GM18498 (cell line): ENCODE results near the gene MUCL3.
"Not testable (repeated sequence)": the region's sequence is repeated elsewhere in the genome, so short reads cannot be mapped to it uniquely, and the experiment has no call there.

ENCODE experiments used
- ATAC-seq: cut with Tn5 transposase; IDR thresholded peaks from one replicate; pipeline ENCODE4 v1.9.1; 2021; ENCODE audit warnings: mild to moderate bottlenecking, moderate library complexity; ENCODE audit not compliant: unreplicated experiment

The MUCL3 gene

DNA sequence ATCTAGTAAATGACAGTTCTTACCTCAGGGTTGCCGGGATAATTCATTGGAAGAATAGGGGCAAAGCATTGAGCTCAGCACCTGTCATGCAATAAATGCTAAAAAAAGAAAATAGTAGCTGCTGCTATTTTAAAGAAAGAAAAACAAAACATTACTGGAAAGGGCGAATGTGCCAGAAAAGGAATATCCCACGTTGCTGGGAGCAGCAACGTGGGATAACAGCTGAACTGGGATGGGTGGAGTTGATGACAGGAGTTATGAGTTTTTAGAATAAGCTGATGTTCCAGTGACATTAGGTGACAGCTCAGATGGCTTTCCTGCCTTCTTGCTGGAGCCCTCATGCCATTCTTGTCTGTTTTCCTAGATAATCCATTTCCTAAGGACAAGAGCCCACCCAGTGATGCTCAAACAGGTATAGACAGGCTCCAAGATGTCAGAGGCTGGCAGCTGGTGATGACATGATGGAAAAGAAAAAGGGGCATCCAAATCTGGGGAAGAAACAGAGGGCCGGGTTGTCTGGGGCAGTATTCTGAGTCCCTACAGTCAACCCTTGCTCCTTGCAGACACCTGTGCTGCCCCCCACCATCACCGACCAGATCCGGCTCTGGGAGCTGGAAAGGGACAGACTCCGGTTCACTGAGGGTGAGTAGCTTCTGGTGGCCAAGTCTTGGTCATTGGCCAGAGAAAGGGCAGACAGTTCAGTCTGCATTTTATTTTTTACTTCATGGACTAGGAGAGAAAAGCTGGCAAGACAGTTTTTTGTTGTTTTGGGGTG lies 27.8 kb upstream of the MUCL3 start:
- ATAC-seq: no peak

DNA sequence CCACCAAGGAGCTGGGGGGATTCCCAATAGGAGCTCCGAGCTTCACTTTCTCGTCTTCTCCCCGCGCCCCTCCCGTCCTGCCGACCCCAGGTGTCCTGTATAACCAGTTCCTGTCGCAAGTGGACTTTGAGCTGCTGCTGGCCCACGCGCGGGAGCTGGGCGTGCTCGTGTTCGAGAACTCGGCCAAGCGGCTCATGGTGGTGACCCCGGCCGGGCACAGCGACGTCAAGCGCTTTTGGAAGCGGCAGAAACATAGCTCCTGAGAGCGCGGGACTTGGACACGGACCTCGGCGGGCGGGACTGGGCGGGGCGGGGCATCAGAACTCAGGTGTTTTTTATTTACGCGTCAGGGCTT lies 27.1 kb upstream of the MUCL3 start:
- ATAC-seq: peak; percentile 17

DNA sequence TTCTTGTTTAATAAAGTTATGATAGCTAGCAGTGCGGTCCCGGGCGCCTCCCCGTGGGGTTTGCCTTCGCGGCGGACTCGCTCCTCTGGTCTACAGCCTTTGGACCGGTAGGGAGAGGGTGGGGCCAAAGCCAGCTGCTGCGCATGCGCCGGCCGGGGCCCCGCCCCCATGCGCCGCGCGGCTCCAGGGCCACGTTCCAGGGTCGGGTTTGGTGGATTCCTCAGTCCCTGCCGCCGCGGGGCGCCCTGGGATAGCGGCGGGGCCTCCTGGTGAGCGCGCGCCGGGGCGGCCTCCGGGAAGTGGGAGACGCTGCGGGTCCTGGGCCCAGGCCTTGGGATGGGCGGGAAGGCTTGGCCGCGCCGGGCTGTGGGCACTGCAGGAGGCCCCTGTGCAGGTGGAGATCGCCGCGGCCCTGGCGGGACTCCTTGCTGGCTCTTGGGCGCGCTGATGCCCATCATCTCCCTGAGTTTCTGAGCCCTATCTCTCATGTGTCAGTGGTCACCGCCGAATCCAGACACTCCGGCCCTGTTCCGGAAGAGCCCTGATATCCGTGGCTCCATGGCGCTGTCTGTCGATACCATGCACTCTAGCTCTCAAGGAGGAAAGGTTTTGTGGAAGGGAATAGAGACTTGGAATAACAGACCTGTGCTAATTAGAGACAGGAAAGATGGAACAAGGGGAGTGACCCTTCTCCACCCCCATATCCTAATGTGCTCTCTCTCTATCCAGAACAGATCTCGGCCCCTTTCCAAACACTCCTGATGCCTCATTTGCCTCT lies 26.5 kb upstream of the MUCL3 start, which contains the start of gene VARS2:
Gene VARS2 (plus strand): TSS at position 163 of the 778 bp plus-strand sequence. CDS start 599 bp downstream, at position 762.
- ATAC-seq: peak; percentile 87

DNA sequence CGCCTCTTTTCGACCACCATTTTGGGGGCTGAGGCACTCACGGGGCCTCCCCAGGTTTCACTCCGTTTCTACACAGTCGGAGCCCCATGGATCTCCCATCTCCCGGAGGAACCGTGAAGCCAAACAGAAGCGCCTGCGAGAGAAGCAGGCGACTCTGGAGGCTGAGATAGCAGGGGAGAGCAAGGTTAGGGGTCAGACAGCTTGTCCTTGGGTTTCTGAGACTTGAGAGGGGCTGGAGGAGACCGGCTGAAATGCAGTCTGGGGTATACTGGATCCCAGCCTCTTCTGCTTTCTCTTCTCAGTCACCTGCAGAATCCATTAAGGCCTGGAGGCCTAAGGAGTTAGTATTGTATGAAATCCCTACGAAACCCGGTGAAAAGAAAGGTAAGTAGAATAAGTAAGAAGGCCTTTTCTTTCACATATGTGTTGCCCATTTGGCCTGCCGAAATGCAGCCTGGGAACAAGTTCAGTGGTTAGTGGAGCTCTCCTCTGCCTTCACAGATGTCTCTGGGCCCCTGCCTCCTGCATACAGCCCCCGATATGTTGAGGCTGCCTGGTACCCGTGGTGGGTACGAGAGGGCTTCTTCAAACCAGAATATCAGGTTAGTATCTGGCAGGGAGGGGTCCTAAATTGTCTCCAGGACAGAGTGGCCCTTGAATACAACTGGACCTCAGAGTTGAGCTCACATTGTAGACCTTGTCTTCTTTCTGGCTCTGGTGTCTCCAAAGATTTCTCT lies 25.8 kb upstream of the MUCL3 start:
- ATAC-seq: no peak

DNA sequence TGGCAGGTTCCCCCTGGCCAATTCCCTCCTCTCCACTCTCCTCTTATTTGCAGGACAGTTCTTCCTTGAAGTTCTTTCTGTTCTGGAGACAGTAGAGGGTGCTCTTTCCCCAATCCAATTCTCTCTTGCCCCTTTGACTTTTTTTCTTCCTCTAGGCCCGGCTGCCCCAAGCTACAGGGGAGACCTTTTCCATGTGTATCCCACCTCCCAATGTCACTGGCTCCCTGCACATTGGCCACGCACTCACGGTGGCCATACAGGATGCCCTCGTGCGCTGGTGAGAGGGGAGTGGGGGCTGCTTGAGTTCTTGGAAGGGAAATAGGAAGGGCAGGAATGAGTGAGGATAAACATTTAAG lies 25.2 kb upstream of the MUCL3 start:
- no peak for ATAC-seq

DNA sequence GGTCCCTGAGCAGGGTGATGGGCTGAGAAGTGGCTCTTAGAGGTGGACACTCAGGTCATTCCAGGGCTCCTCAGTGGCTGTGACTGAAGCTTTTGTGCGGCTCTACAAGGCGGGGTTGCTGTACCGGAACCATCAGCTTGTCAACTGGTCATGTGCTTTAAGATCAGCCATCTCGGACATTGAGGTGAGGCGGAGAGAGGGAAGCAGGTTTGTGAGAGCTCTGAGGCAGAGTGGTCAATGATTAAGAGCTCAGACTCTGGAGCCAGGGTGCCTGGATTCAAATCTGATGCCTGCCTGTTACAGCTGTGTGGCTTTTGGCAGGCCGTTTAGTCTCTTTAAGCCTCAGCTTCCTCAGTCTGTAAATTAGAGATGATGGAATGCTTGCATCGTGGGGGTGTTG lies 23.7 kb upstream of the MUCL3 start:
- ATAC-seq: no peak

DNA sequence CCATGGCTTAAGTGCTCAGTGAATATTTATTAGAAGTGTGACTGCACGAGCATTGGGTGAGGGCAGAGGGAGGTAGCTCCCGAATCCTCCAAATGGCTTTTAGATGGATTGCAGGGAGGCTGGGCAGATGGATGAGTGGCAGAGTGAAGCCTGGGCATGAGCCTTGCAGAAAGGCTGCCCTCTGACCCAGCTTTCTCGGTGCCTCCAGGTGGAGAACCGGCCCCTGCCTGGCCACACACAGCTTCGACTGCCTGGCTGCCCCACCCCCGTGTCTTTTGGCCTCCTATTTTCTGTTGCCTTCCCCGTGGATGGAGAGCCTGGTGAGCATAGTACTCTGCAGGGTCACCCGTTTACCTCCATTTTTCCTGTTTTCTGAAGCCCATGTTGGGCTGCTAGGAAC lies 23.3 kb upstream of the MUCL3 start:
- no peak for ATAC-seq

DNA sequence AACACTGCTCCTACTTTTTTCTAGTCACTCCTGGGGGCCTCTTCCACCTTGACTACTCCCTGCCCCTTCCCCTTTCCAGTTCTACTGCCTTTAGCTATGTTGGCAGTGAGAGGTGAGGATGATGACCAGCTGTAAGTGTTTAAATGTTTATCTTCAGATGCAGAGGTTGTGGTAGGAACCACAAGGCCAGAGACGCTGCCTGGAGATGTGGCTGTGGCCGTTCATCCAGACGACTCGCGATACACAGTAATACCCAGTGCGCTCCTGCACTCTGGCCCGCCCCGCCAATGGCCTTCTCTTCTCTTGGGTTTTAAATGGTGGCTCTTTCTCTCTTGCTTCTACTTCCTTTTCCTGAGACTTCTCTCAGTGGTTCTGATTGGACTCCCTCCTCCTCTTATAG lies 22.1 kb upstream of the MUCL3 start:
- ATAC-seq: no peak

DNA sequence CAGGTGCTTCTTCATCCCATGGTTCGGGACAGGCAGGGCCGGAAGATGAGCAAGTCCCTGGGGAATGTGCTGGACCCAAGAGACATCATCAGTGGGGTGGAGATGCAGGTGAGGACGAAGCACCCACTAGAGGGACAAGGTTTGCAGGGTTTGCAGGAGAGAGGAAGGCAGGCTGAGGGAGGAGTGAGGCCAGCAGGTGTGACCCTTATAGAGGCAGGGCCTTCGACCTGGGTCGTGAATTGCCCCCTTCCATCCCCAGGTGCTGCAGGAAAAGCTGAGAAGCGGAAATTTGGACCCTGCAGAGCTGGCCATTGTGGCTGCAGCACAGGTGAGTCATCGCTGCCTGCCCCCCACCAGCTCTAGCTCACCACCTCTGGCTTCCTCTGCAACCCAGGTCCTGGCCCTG lies 18.3 kb upstream of the MUCL3 start:
- no peak for ATAC-seq

DNA sequence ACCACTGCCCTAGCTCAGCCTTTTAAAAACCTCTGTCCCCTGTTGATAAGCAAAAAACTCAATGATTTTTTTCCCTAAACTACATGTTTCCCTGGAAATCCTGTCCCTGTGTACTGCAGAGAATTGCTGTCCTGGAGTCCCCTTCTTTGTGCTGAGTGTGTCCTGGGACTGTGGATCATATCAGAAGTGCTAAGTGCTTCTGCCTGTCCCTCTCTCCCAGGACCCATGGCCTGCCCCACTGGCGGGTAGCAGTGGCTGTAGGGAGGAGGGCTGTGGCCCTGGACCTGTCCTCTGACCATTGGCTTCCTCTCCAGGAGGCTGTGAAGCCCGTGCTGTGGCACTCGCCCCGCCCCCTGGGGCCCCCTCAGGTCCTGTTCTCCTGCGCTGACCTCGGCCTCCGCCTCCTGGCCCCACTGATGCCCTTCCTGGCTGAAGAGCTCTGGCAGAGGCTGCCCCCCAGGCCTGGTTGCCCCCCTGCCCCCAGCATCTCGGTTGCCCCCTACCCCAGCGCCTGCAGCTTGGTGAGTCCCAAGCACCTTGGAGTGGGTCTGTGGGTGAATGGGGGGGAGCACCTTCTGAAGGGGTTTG lies 16.6 kb upstream of the MUCL3 start:
- not testable (repeated sequence) for ATAC-seq

DNA sequence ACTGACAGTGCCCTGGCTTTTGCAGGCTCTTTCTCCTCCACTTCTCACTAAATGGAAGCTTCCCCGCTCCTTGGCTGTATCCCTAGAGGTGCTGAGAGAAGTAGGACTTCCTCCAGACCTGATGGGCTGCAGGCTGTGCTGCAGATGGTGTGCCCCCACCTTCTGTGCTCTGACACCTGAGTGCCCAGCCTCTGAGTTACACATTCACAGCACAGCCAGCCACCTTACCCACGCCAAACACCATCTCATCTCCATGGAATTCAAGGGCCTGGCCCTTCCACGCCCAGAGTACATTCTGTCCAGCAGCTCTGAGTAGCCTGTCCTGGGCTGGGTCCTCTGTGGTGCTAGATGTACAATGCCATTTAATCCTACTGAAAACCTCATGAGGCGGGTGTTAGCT lies 14.1 kb upstream of the MUCL3 start:
- no peak for ATAC-seq

DNA sequence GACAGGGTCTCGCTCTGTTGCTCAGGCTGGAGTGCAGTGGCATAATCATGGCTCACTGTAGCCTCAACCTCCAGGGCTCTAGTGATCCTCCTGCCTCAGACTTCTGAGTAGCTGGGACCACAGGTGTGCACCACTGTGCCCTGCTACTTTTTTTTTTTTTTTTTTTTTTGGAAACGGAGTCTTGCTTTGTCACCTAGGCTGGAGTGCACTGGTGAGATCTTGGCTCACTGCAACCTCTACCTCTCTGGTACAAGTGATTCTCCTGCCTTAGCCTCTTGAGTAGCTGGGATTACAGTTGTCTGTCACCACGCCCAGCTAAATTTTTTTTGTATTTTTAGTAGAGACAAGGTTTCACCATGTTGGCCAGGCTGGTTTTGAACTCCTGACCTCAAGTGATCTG lies 13.7 kb upstream of the MUCL3 start:
- ATAC-seq: not testable (repeated sequence)

DNA sequence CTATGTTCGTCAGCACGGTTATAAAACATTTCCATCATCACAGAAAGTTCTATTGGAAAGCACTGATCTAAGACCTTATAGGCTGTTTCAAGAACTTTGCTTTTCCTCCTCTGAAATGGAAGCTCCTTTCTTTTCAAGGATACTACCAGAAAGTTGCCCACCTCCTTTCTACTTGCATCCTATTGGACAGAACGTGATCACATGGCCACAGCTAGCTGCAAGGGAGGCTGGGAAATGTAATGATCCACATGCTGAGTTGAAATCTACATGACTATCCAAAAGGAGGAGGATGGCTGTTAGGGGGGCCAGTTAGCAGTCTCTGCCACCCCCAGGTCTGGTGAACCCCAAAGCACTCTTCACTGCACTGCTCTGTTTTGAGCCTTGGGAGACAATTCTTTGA lies 12.1 kb upstream of the MUCL3 start:
- no peak for ATAC-seq

DNA sequence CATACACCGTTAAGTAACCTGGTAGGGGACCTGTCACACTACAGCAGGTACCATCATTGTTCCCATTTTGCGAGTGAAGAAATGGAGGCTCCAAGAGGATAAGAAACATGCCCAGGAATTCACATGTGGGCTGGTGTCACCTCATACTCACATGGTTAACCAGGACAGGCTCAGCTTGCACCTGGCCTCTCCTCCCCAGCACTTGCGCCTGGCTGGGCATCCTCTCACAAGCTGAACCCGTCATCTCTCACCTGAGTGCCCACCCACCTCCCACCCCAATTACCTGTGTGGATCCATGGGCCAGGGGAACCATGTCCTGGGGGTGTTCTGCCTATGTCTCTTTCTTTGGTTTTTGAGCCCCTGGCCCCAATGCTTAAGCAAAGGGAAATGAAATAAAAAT lies 10.3 kb upstream of the MUCL3 start:
- no peak for ATAC-seq

DNA sequence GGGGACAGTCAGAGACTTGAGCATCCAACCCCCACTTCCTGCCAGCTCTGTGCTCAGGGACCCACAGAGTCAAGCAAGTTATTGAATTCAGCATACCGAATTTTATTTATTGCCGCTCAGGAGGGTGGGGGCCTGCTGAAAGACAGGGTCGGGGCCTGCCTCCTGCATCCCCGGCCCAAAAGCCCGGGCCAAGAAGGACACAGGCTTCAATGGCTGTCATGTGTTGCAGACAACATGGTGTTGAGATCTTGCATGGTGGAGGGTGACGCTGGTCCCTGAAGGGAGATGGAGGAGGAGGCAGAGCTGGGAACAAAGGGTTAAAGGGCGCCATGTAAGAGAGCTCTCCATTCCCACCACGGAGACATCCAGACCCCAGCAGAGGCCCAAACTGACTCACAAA lies 9.5 kb upstream of the MUCL3 start:
- ATAC-seq: no peak

DNA sequence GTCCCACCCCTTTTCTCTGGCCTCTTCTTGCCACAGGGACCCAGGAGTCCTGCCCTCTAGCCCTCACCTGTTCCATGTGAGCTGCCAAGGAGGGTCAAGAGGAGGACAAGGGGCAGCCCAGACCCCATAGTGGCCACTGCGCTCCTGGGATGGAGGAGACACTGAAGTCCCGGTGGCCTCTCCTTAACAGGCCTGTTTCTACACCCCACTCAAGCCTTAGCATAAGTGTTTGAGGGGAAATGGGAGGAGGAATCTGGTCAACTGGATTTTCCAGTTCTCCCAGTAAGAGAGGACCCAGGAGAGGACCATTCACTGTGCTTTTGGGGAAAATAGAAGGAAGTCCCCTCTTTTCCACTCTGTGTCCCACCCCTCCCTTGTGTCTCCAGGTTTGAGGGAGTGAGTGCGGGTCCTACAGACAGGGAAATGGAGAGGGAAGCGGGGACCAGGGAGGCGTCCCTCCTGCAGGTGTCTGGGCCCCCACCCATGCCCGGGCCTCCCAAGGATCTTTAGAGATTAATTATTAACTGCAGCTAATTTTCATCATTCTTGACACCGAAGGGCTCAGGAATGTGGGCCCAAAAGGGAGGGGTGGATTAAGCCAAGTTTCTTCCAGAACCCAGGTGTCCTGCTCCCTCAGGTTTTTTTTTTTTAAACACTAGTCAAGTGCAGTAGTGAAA lies 8.7 kb upstream of the MUCL3 start, which contains the start of gene SFTA2:
Gene SFTA2 (minus strand): TSS at position 202 of the 677 bp plus-strand sequence. CDS start 74 bp downstream, at position 128.
- ATAC-seq: no peak

DNA sequence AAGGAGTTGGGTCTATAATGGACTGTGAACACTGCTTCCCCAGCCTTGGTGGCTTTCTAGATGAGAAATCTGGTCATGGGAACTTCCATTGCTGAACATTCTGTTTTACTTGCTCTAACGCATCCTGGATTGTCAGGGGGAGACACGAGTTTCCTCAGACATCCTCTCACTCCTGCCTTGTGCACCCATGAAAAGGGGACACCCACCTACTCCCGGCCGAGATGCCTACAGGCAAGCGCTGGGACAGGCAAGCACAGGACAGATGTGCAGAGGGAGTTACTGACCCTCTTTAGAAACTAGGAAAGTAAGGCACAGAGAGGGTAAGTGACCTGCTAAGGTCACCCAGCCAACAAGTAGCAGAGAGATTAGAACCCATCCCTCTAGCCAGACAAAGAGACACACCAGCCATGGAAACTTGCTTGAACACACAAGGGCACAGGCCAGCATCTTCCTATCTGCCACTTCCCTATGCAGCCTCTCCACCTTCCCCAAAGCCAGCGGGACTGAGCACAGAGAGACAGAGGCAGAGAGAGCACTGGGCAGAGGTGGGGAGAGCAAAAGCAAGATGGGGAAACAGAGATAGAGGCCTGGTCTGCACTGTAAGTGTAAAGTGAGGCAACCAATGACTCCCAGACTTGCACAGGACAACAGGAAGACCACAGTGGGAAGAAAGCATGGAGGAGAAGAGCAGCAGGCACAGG lies 8.0 kb upstream of the MUCL3 start:
- no peak for ATAC-seq

DNA sequence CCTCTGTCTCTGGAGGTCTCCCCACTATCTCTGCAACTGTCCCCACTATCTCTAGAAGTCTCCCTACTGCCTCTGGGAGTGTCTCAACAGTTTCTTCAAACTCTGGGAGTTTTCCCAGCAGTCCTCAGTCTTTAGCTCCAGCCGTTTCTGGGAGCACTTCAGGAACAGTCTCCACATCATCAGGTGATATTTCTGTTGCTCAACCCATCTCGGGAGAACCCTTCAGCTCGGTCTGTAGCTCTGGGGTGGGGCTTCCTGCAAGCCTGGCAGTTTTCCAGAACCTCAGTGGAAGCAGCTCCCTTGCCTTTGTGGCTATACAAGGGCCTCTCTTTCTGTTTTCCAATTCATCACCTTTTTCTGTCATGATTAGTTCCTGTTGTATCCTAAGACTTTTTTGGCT lies 5.8 kb upstream of the MUCL3 start:
- ATAC-seq: no peak

DNA sequence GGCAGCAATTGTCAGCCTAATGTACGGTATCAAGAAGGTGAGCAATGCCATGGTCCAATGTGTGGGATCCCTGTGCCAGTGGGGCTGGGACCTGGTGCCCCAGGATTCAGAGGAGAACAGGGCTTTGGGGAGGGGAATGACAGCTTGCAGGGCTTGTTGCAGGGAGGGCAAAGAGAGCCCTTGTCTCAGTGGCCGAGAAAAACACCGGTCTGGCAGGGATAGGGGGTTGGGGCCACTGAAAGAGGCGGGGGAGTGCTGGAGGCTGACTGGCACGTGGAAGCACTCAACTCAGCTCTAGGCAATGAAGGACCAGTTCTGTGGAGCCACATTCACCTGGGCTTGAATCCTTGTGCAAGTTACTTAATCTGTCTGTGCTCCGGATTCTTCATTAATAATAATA lies 3.5 kb upstream of the MUCL3 start:
- ATAC-seq: no peak

DNA sequence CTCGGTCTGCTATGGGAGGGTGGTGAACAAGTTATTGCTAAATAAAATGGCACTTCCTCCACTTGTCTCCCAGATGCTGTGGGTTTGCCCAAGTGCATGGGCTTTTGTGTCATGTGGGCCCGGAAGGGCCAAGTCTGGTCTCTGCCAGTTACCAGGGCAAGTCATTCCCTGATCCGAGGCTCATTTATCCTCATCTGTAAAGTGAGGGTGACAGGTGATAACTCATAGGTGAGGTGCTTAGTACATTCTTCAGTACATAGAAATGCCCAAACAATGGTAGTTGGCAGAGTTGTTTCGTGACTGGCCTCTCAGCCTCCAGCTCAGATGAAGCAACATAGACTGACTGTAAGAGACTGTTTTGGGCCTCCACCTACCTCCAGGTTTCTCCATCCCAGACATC lies 2.0 kb upstream of the MUCL3 start:
- ATAC-seq: no peak
